MCF 10A (cell line): ENCODE data around the gene THRB. TPM values are rescaled to one million over a fixed set of nuclear protein-coding genes. Genes with fewer than 3 reads are reported as not detected.
A peak's percentile ranks its signal among the peaks of the same experiment; 100 is the strongest.

Experiments used
- BruUV-seq: library from RNA; stranded (reverse); fragments of 400-500 nt; replicated peaks from 2 replicates; lab custom pipeline; 2021; lab: Mats Ljungman, UMichigan
- CTCF ChIA-PET: fragments of 300-600 bp; sonication (Branson Sonifier 250); formaldehyde crosslinking; extraction: SDS; loops from one replicate; lab custom pipeline; 2021; ENCODE audit warnings: antibody characterized with exemption, inconsistent platforms; lab: Yijun Ruan, JAX
- POLR2A ChIA-PET: fragments of 300-600, 350-650 bp; sonication (Branson Sonifier 250); formaldehyde crosslinking; extraction: SDS; loops from one replicate; lab custom pipeline; 2020; ENCODE audit warnings: antibody characterized with exemption, inconsistent platforms; lab: Yijun Ruan, JAX
- DNase-seq: peaks from one replicate; pipeline ENCODE4 v3.0.0-alpha.2; 2018; ENCODE audit not compliant: unreplicated experiment
- H3K27ac Mint-ChIP-seq: one replicate; pipeline ENCODE4 v1.8.0; 2022; ENCODE audit warnings: mild to moderate bottlenecking, low read depth, mixed read lengths; ENCODE audit not compliant: unreplicated experiment
- H3K27me3 Mint-ChIP-seq: one replicate; pipeline ENCODE4 v1.8.0; 2022; ENCODE audit warnings: mixed read lengths; ENCODE audit not compliant: insufficient read depth, unreplicated experiment
- H3K36me3 Mint-ChIP-seq: one replicate; pipeline ENCODE4 v1.8.0; 2022; ENCODE audit warnings: mild to moderate bottlenecking, moderate library complexity, mixed read lengths; ENCODE audit not compliant: insufficient read depth, unreplicated experiment
- H3K4me1 Mint-ChIP-seq: one replicate; pipeline ENCODE4 v1.8.0; 2022; ENCODE audit warnings: mixed read lengths; ENCODE audit not compliant: insufficient read depth, unreplicated experiment
- H3K4me3 Mint-ChIP-seq: one replicate; pipeline ENCODE4 v1.8.0; 2022; ENCODE audit warnings: mild to moderate bottlenecking, moderate library complexity, mixed read lengths; ENCODE audit not compliant: unreplicated experiment
- H3K9me3 Mint-ChIP-seq: one replicate; pipeline ENCODE4 v1.8.0; 2022; ENCODE audit warnings: mixed read lengths; ENCODE audit not compliant: unreplicated experiment
- CTCF ChIP-seq: fragments of 200-600 bp; IDR thresholded peaks from one replicate; pipeline ENCODE4 v1.8.0; 2022; ENCODE audit warnings: antibody characterized with exemption, mild to moderate bottlenecking; ENCODE audit not compliant: unreplicated experiment
- intact Hi-C: fragments of 100-400 bp; cut with micrococcal nuclease; formaldehyde crosslinking; loops from 2 replicates; pipeline ENCODE4 v1.14.1; 2022
- total RNA-seq: library from RNA; stranded (reverse); gene quantifications from 2 replicates; pipeline ENCODE4 v1.2.3, GENCODE V29; 2022

THRB gene
- total RNA-seq, 1 experiment from 2014 or later = 4.2 TPM

GRCh38 chr3:24088782-24089181 is 405.9 kb downstream of the THRB start:
- POLR2A ChIA-PET = interaction anchor here (0.6 to 0.8 kb wide), 2 partner anchors 51 to 133 kb away, joined by 3 to 4 read pairs; no protein-coding TSS in a partner anchor
- CTCF ChIA-PET = interaction anchor here (0.6 to 2.8 kb wide), 29 partner anchors 9 to 591 kb away, joined by 3 to 8 read pairs (median 4); no protein-coding TSS in a partner anchor
- no TSS peak for BruUV-seq
- Mint-ChIP-seq H3K4me3 (no peak overlapping the region), H3K36me3 (no peaks in the 10 kb centered on the region), H3K9me3 (peaks cover 1% of the 10 kb centered on the region), H3K27ac (no peak overlapping the region), H3K27me3 (no peaks in the 10 kb centered on the region), H3K4me1 (no peaks in the 10 kb centered on the region)
- DNase-seq = peak; percentile 53
- intact Hi-C loops = loop anchor here (5.0 to 10.0 kb wide), 4 partner anchors 94 to 594 kb away; no protein-coding TSS in a partner anchor
- TF ChIP-seq CTCF = peak; percentile 53

- POLR2A ChIA-PET = interaction anchor here (1.1 to 1.3 kb wide), 2 partner anchors 66 to 148 kb away, joined by 3 to 5 read pairs; no protein-coding TSS in a partner anchor
Measured at GRCh38 chr3:24087469-24087868, 407.2 kb downstream of the THRB start.

DNA sequence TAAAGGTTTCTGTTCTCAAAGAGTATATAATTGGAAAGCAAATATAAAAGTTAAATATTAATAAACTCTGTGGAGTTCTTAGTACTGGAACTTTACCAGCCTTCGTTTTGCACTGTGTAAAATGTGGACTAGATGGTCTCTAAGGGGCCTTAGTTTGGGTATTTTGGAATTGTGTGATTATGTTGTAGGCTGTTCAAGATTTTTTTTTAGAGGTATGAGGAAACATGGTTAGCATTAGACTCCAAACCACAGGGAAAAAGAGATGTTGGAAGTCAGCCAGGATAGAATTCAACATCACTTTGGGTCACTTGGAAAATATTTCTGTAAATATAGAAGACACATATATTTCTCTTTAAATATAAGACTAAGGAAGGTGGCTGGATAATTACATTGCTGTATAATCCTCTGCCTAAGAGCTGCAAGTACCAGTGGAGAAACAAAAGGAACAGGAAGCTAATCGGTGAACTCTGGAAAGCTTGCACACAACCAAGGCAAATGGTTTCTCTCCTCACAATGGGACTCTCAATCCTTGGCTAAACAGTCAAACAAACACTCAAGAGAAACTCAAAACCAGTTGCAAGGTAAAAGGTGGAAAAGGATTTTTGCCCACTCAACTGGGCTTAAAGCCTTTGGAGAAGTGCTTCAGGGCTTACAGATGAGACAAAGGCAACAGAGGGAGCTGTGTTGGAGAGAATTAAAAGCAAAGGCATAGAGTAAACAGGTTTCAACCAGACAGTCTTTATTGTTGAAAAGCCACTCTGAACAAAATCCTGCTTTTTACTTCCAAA is 407.8 kb downstream of the THRB start:
- intact Hi-C loops = loop anchor here (5.0 to 10.0 kb wide), 4 partner anchors 92 to 595 kb away; no protein-coding TSS in a partner anchor
- no peak overlapping the region for H3K27ac Mint-ChIP-seq
- ChIA-PET CTCF (interaction anchor here (0.6 to 2.8 kb wide), 7 partner anchors 14 to 183 kb away, joined by 3 to 8 read pairs (median 3); no protein-coding TSS in a partner anchor), POLR2A (interaction anchor here (1.1 to 1.3 kb wide), 2 partner anchors 67 to 149 kb away, joined by 3 to 5 read pairs; no protein-coding TSS in a partner anchor)
- BruUV-seq = no TSS peak
- peaks cover 7% of the 10 kb centered on the region for H3K9me3 Mint-ChIP-seq
- H3K27me3 Mint-ChIP-seq = no peaks in the 10 kb centered on the region
- no peak for DNase-seq
- no peaks in the 10 kb centered on the region for H3K36me3 Mint-ChIP-seq
- no peaks in the 10 kb centered on the region for H3K4me1 Mint-ChIP-seq
- no peak overlapping the region for H3K4me3 Mint-ChIP-seq
- no peak for TF ChIP-seq CTCF

More at GRCh38 chr3:24087469-24087868, 407.2 kb downstream of the THRB start:
- no peaks in the 10 kb centered on the region for H3K4me1 Mint-ChIP-seq
- intact Hi-C loops = loop anchor here (5.0 to 10.0 kb wide), 4 partner anchors 93 to 595 kb away; no protein-coding TSS in a partner anchor
- peaks cover 7% of the 10 kb centered on the region for H3K9me3 Mint-ChIP-seq
- no peak for DNase-seq
- BruUV-seq = no TSS peak
- no peak for TF ChIP-seq CTCF
- H3K27ac Mint-ChIP-seq = no peak overlapping the region
- CTCF ChIA-PET = interaction anchor here (0.6 to 2.8 kb wide), 15 partner anchors 10 to 408 kb away, joined by 3 to 8 read pairs (median 3); no protein-coding TSS in a partner anchor
- H3K36me3 Mint-ChIP-seq = no peaks in the 10 kb centered on the region
- H3K4me3 Mint-ChIP-seq = no peak overlapping the region
- H3K27me3 Mint-ChIP-seq = no peaks in the 10 kb centered on the region

- H3K27ac Mint-ChIP-seq = no peak overlapping the region
- ChIA-PET POLR2A (no interaction called here), CTCF (no interaction called here)
- intact Hi-C loops = loop anchor here (5.0 to 10.0 kb wide), 4 partner anchors 91 to 596 kb away; no protein-coding TSS in a partner anchor
- DNase-seq = no peak
- no peaks in the 10 kb centered on the region for H3K27me3 Mint-ChIP-seq
- no peak overlapping the region for H3K4me3 Mint-ChIP-seq
- no peaks in the 10 kb centered on the region for H3K36me3 Mint-ChIP-seq
- no TSS peak for BruUV-seq
- H3K4me1 Mint-ChIP-seq = no peaks in the 10 kb centered on the region
- H3K9me3 Mint-ChIP-seq = peaks cover 7% of the 10 kb centered on the region
- no peak for TF ChIP-seq CTCF
Measured at GRCh38 chr3:24086206-24086605, 408.4 kb downstream of the THRB start.
